Measurements from ENCODE around the gene ZBTB25. TPM values are rescaled to one million over a fixed set of nuclear protein-coding genes. Genes with fewer than 3 reads are reported as not detected.

The ZBTB25 gene
- total RNA-seq, 1 experiment from 2014 or later: 10.0 TPM

- no TSS peak for BruUV-seq (replicated peaks)
- POLR2A ChIA-PET: no interaction called here
These were observed 24.9 kb downstream of the ZBTB25 start for GRCh38 chr14:64478634-64479250.

GRCh38 chr14:64476438-64476837 lies 27.2 kb downstream of the ZBTB25 start:
- DNase-seq: no peak
- no peaks in the 10 kb centered on the region for H3K27me3 Mint-ChIP-seq (ENCODE audit: insufficient read depth, unreplicated experiment)
- intact Hi-C loops (cut with micrococcal nuclease; ENCODE audit: unreplicated experiment): no loop called here
- H3K27ac Mint-ChIP-seq (ENCODE audit: unreplicated experiment): no peak overlapping the region
- H3K4me3 ChIP-seq (ENCODE audit: low read depth, low read length): no peak overlapping the region
- no peaks in the 10 kb centered on the region for H3K36me3 ChIP-seq (ENCODE audit: control insufficient read depth, insufficient read depth, low read length)
- CTCF ChIA-PET: interaction anchor here (2.0 kb wide), 1 partner anchor 132 kb away, joined by 6 read pairs; no protein-coding TSS in a partner anchor
- TF ChIP-seq CTCF (IDR thresholded peaks at IDR 0.05; ENCODE audit: insufficient read depth in 1 of 2, low read depth in 1 of 2, low read length in 1 of 2, severe bottlenecking in 1 of 2, unreplicated experiment in 1 of 2): no peak
- H3K4me1 ChIP-seq: peaks cover 9% of the 10 kb centered on the region; the same call in 1 of the 2 replicates
- no TSS peak for BruUV-seq (replicated peaks)
- no peaks in the 10 kb centered on the region for H3K36me3 Mint-ChIP-seq (ENCODE audit: insufficient read depth, unreplicated experiment)
- H3K9me3 ChIP-seq: no peaks in the 10 kb centered on the region
- no peaks in the 10 kb centered on the region for H3K27me3 ChIP-seq (replicated peaks; ENCODE audit: control insufficient read depth, insufficient read depth, low read length)
- POLR2A ChIA-PET: no interaction called here
- H3K9me3 Mint-ChIP-seq (ENCODE audit: unreplicated experiment): no peaks in the 10 kb centered on the region
- H3K4me1 Mint-ChIP-seq (ENCODE audit: low read depth, unreplicated experiment): peaks cover 14% of the 10 kb centered on the region
- H3K4me3 Mint-ChIP-seq (ENCODE audit: unreplicated experiment): no peak overlapping the region

More at GRCh38 chr14:64478634-64479250, 24.9 kb downstream of the ZBTB25 start:
- Histone ChIP-seq H3K9me3 (no peaks in the 10 kb centered on the region), H3K27me3 (replicated peaks; ENCODE audit: control insufficient read depth, insufficient read depth, low read length) (no peaks in the 10 kb centered on the region), H3K4me3 (ENCODE audit: low read depth, low read length) (no peak overlapping the region), H3K36me3 (ENCODE audit: control insufficient read depth, insufficient read depth, low read length) (no peaks in the 10 kb centered on the region), H3K4me1 (peaks cover 9% of the 10 kb centered on the region; the same call in 1 of the 2 replicates)
- Mint-ChIP-seq H3K27me3 (ENCODE audit: insufficient read depth, unreplicated experiment) (no peaks in the 10 kb centered on the region), H3K27ac (ENCODE audit: unreplicated experiment) (no peak overlapping the region), H3K36me3 (ENCODE audit: insufficient read depth, unreplicated experiment) (no peaks in the 10 kb centered on the region), H3K4me1 (ENCODE audit: low read depth, unreplicated experiment) (peaks cover 12% of the 10 kb centered on the region), H3K4me3 (ENCODE audit: unreplicated experiment) (no peak overlapping the region), H3K9me3 (ENCODE audit: unreplicated experiment) (no peaks in the 10 kb centered on the region)
- TF ChIP-seq CTCF (IDR thresholded peaks at IDR 0.05; ENCODE audit: insufficient read depth in 1 of 2, low read depth in 1 of 2, low read length in 1 of 2, severe bottlenecking in 1 of 2, unreplicated experiment in 1 of 2): peak in 1 of 2 experiments; percentile 14
- CTCF ChIA-PET: interaction anchor here (0.5 to 1.9 kb wide), 8 partner anchors 11 to 477 kb away, joined by 3 to 13 read pairs (median 4); no protein-coding TSS in a partner anchor
- intact Hi-C loops (cut with micrococcal nuclease; ENCODE audit: unreplicated experiment): loop anchor here (1.0 kb wide), 2 partner anchors 48 to 134 kb away; no protein-coding TSS in a partner anchor
- no peak for DNase-seq

- Mint-ChIP-seq H3K4me1 (ENCODE audit: low read depth, unreplicated experiment) (peaks cover 14% of the 10 kb centered on the region), H3K9me3 (ENCODE audit: unreplicated experiment) (no peaks in the 10 kb centered on the region), H3K36me3 (ENCODE audit: insufficient read depth, unreplicated experiment) (no peaks in the 10 kb centered on the region), H3K27ac (ENCODE audit: unreplicated experiment) (no peak overlapping the region), H3K4me3 (ENCODE audit: unreplicated experiment) (no peak overlapping the region), H3K27me3 (ENCODE audit: insufficient read depth, unreplicated experiment) (no peaks in the 10 kb centered on the region)
- Histone ChIP-seq H3K9me3 (no peaks in the 10 kb centered on the region), H3K4me3 (ENCODE audit: low read depth, low read length) (no peak overlapping the region), H3K36me3 (ENCODE audit: control insufficient read depth, insufficient read depth, low read length) (no peaks in the 10 kb centered on the region), H3K27me3 (replicated peaks; ENCODE audit: control insufficient read depth, insufficient read depth, low read length) (no peaks in the 10 kb centered on the region), H3K4me1 (peaks cover 9% of the 10 kb centered on the region; the same call in 1 of the 2 replicates)
- no peak for DNase-seq
- ChIA-PET CTCF (interaction anchor here (2.0 kb wide), 1 partner anchor 132 kb away, joined by 6 read pairs; no protein-coding TSS in a partner anchor), POLR2A (no interaction called here)
- BruUV-seq (replicated peaks): no TSS peak
- intact Hi-C loops (cut with micrococcal nuclease; ENCODE audit: unreplicated experiment): no loop called here
- no peak for TF ChIP-seq CTCF (IDR thresholded peaks at IDR 0.05; ENCODE audit: insufficient read depth in 1 of 2, low read depth in 1 of 2, low read length in 1 of 2, severe bottlenecking in 1 of 2, unreplicated experiment in 1 of 2)
These were observed 27.9 kb downstream of the ZBTB25 start for GRCh38 chr14:64475585-64476273.

All from Caco-2 (cell line).